Raji (cell line): Measurements from ENCODE around the gene SPATA2L.

Experiments
- POLR2A ChIP-seq: IDR thresholded peaks from 2 replicates; pipeline ENCODE4 v1.6.1; 2011; ENCODE audit warnings: low read depth, low read length, control low read depth; ENCODE audit not compliant: insufficient read depth

Gene SPATA2L

DNA sequence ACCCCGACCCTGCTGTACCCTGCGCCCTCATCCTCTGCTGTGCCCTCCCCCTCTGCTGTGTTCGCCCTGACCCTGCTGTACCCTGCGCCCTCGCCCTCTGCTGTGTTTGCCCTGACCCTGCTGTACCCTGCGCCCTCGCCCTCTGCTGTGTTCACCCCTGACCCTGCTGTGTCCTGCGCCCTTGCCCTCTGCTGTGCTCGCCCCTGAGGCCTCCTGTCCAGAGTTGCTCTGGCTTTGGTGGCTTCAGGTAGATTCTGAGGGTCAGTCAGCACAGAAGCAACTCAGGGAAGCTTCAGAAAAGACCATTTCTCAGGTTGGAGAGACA lies 31.4 kb upstream of the SPATA2L start:
- no peak for TF ChIP-seq POLR2A

DNA sequence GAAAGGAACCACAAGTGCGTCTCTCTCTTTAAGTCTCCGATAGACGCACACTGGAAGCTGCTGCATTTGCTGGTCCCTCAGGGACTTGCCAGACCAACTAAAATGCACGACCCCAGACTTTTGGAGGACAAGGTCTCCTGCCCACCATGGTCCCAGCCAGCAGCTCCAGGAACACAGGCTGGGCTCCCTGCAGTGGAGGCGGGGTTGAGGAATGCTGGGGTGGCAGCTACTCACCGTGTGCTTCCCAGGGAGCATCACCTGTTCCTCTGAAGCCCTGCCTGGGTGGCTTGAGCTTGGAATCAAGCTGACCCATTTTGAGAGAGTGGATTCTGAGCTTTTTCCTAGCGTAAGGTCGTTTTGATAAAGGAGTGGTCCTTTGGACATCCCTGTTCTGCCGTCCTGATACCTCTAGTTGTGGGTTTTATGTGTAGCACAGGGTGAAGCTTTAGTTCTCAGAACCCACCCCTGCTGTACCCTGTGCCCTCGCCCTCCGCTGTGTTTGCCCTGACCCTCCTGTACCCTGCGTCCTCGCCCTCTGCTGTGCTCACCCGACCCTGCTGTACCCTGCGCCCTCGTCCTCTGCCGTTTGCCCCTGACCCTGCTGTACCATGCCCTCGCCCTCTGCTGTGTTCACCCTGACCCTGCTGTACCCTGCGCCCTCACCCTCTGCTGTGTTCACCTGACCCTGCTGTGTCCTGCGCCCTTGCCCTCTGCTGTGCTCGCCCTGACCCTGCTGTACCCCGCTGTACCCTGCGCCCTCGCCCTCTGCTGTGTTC lies 30.8 kb upstream of the SPATA2L start:
- peak; percentile 36; the same call in 1 of the 2 replicates for TF ChIP-seq POLR2A

DNA sequence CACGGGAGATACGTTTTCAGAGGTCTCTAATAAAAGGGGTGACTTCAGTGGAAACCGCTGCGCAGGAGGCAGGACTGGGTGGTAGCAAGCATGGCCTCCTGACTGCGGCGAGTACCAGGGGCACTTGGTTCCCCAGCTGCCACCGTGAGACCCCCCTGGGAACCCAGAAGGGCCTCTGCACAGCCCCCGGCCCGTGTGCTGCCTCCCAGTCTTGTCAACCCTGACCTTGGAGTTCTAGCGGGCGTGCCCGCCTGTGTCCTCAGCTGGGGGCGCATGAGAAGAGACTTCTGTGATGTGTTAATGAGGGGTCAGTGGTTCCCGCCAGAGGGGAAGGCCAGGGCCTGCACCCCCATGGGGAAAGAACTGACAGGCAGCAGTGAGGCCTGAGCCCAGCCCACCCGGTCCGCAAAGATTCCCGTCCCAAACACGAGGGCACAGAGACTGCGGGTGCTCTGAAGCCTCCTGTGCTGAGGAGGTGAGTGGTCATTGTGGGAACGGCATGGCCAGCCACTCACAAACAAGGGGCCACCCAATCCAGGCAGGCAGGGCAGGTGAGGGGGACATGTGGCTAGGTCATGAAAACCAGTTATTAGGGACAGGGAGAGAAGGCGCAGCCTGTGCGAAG lies 29.2 kb upstream of the SPATA2L start:
- TF ChIP-seq POLR2A, result no peak

DNA sequence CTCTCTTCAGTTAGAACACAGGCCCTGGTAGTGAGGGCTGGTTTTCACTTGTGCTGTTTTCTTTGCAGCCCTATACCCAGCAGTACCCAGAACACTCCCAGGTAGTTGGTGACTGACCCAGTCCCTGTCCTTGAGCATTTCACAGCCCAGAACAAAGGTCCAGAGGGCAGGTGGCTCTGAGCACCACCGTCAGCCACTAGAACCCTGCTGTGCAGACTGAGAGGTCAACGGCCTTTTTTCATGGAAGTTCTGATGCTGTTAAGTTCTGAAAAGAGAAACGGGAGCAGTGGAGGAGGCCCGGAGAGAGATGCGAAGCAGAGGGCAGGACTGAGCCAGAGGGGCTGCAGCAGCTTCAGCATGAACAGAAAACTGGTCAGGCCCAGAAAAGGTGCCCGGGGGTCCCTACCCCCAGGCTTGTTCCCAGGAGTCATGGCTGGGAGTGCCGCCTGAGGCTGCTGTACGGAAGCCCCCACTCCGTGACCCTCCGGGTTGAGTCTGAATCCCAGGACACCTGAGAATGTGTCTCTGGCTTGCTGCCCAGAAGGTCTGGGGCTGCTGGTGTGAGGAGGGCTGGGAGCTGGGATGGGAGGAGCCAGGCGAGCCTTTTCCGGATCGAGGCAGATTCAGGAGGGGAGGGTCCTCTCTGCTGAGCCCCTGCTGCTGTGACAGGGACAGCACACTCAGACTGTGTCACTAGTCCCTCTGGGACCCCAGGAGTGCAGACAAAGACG lies 28.5 kb upstream of the SPATA2L start:
- TF ChIP-seq POLR2A, result no peak

DNA sequence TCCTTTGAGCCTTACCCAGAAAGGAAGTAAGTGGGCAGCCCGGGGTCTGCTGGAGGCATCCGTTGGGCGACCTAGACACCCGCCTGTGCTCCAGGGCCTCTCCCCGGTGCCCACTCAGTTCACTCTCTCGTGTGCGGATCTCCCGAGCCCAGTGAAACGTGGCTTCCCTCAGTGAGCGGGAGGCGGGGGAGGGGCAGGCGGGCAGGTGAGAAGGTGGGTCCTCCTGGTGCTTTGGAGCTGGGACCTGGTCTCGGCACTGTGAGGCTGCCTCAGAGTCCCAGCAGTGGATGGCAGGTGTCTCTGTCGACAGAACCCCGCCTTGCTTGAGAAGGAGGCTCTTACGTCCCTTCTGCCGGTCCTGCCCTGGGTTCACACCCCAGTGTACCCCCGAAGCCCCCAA lies 27.8 kb upstream of the SPATA2L start:
- TF ChIP-seq POLR2A, result no peak

DNA sequence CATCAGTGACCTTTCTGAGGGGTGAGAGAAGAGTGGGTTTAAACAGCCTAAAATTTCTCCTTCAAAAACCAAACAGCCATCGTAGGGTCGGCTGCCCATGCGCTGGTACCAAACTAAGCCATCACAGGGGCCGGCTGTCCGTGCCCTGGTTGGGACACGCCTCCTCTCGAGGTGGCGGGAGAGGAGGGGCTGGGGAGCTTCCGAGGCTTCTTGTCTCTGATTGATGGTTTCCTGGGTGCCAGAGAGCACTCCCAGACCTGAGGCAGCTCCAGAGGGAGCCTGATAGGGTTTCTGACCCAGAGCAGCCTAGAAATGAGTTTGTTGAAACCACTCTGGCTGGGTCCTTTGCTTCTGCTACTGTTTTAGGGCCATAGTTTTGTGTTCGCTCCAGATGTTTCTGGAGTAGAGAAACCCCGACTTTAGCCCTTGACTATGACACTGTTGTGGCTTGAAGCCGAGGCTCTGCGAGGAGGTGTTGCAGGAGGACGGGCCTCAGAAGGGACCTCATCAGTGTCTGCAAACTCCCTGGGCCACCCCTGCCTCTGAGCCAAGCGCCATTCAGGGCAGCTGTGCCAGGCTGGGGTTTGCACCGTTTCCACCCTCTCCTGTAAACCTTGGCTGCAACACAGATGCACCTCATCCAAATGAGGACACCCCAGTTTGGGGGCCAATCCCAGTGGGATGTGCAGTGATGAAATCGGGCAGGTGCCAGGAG lies 26.1 kb upstream of the SPATA2L start:
- no peak for TF ChIP-seq POLR2A

DNA sequence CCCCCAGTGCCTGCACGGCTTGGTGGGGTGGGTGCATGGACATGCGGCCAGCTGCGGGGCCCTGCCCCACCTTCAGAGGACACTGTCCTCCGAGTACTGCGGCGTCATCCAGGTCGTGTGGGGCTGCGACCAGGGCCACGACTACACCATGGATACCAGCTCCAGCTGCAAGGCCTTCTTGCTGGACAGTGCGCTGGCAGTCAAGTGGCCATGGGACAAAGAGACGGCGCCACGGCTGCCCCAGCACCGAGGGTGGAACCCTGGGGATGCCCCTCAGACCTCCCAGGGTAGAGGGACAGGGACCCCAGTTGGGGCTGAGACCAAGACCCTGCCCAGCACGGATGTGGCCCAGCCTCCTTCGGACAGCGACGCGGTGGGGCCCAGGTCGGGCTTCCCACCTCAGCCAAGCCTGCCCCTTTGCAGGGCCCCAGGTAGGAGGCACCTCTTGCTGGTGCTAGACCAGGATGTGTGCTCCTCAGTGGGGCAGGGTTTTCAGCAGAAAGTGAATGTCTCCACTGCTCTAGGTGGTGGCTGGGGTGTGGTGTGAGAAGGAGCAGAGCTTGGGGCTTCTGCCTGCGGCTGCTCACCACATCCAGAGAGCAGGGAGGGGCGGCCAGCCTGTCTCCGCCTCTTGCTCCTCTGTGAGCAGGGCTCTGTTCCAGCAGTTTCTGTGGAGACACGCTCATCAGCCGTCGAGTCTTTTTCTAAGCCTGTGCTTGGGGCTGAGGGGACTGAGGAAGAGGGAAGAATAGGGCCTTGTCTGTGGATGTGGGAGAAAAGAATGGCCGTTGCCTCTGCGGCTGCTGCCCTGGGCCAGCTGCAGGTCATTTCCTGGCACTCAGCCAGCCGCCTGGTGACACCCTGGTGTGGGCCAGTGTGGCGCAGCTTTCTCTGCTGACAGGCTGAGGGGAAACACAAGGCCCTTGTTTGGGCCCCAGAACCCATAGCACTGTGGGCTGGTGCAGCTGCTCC lies 22.1 kb upstream of the SPATA2L start:
- TF ChIP-seq POLR2A, result no peak

DNA sequence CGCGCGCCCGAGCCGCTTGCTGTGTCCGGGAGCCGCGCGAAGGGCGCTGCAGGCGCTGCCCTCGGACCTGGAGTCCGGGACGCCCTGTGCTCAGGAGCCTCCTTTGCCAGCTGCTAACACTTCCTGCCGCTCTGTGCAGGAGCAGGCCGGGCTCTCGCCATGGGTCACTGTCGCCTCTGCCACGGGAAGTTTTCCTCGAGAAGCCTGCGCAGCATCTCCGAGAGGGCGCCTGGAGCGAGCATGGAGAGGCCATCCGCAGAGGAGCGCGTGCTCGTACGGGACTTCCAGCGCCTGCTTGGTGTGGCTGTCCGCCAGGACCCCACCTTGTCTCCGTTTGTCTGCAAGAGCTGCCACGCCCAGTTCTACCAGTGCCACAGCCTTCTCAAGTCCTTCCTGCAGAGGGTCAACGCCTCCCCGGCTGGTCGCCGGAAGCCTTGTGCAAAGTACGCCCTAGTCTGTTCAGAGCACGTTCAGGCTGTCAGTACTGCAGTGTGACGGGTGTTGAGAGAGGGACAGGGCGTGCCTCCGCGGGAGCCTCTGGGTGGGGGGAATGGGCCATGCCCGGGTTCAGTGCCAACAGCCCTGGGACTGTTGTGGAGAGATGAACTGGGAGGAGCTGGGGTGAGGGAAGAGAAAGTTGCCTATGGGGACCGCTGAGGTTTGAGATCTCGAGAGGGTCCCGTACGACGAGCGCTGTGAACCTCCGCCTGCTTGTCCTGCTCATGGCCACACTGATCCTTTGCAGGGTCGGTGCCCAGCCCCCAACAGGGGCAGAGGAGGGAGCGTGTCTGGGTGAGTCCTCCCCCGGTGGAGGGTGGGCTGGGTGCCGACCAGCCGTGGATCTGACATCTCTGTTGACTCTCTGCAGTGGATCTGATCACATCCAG lies 21.1 kb upstream of the SPATA2L start:
- TF ChIP-seq POLR2A, result peak; percentile 46; the same call in 1 of the 2 replicates

DNA sequence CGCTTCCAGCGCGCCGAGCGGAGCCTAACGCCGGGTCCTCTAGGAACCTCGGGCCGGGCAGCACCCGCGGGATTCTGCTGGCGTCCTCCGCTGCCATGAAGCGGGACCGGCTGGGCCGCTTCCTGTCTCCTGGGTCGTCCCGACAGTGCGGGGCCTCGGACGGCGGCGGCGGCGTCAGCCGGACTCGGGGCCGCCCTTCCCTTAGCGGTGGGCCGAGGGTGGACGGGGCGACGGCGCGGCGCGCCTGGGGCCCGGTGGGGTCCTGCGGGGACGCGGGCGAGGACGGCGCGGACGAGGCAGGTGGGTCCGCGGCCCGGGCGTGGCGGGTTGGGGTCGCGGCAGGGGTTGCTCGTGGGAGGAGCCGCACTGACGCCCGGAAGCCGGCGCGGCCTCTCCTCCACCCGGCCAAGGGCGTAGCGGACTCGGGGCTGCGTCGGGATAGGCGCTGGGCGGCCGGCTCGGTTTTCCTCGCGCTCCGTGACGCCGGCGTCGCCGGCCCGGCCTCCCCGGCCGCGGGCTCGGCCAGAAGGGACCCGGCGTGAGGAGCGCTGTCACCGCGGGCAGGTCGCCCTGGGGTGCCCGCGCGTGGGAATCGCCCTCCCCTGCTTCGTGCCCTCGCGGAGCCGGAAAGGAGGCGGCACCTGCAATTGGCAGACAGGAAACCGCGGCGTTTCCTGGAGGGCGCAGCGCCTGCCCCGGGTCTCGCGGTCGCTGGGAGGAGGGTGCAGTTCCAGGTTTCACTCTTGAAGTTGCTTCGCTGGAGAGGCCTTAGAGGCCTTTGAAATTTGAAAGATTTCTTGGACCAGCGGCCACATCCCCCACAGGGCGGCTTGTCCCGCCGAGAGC lies 20.3 kb upstream of the SPATA2L start:
- peak; percentile 33 for TF ChIP-seq POLR2A

DNA sequence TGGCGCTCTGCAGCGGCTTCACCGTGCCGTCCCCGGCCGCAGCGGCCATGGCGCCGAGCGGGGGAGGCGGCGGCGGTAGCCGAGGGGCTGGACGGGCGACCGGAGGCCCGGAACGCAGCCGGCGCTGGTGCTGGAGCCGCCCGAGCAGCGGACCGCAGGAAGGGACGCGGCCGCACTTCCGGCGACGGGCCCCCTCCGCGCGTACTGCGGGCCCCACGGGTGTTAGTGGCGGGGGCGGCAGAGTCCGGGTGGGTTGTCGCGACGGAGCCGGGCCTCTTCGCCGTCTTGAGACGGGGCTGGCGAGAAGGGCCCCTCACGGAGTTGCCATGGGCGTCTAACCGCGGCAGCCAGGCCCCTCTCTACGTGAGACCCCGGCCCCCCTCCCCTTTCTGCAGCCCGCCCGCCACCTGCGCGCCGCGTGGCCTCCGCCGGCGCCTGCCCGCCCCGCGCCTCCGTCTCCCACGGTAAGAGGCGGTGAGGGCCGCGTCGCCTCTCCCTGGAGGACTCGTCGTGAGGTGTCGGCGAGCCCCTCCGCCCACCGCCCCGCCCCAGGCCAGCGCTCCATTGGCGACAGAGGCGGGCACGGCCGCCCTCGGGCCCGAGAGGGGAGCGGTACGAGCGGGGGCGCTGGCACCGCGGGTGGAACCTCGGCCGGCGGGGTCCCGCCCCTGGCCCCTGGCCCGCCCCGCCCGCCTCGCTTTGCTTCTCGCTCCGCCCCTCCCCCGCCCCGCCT lies 19.5 kb upstream of the SPATA2L start, which contains the start of the genes VPS9D1 and ZNF276:
TSS of gene VPS9D1 (minus strand) at position 86 of the 733 bp plus-strand sequence. CDS start at position 49, 37 bp downstream.
TSS of gene ZNF276 (plus strand) at position 725 of the 733 bp plus-strand sequence. CDS start 104 bp downstream, outside the sequence.
- TF ChIP-seq POLR2A, result peak; percentile 61

DNA sequence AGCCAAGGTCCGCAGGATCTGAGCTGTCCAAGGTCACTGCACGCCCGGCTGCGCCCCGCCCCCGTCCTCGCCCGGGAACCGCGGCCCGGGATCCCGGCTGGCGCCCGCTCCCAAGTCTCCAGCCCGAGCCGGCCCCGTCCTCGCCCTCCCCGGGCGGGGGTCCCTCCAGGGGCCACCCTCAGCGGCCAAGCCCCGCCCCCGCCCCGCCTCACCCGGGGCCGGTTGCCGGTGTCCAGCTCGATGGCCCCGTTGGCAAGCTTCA lies 19.0 kb upstream of the SPATA2L start:
- no peak for TF ChIP-seq POLR2A
